ENCODE results near the gene TK2. TPM values are rescaled to one million over a fixed set of nuclear protein-coding genes. Genes with fewer than 3 reads are reported as not detected.
A peak's percentile ranks its signal among the peaks of the same experiment; 100 is the strongest.

TK2 gene
- total and polyA plus RNA-seq, 7 donors = 9.6 to 32.7 (median 17.6) TPM

DNA sequence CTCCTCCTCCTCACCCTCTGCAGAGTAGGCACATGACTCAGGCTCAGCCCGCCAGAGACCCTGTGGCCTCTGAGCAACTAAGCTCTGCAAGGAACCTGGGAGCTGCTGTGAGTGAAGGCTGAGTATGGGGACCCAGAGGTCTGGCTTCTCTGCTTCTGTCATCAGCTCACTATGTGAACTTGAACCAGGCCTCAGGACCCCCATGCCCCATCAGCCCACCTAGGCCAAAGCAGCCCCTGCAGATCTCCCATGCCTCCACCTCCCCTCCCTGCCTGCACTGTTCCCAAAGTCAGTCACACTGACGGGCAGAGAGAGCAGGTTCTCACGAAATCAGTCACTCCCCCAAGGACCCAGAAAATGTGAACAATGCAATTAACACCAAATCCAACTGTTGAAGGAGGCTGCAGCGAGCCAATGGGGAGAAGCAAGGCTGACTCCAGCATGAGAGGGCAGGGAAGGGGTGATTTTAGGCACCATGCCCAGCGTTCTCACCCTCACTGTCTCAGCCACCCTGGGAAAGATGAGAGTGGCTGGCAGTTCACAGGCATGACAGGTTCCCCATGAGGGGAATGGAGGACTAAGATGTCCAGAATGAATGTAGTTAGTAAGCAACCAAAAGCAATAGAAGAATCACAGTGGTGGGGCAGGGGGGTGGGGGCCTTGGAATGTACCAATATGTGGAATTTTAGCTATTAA lies 62.2 kb downstream of the TK2 start:
- Histone ChIP-seq H3K27ac (peak overlapping the region in 2 of 4 donors; percentile 45 to 59), H3K36me3 (peaks cover 0 to 8% (median 0%) of the 10 kb centered on the region in 4 donors), H3K4me1 (peaks cover 0 to 14% (median 12%) of the 10 kb centered on the region in 4 donors), H3K4me3 (no peak overlapping the region), H3K9me3 (no peaks in the 10 kb centered on the region), H3K27me3 (no peaks in the 10 kb centered on the region)
- DNase-seq = peak; percentile 58
- 89 to 92% methylated on average over 5 of the region's 5 CpGs for WGBS, 2 donors
- TF ChIP-seq POLR2A (IDR thresholded peaks at IDR 0.05) = no peak
- TF ChIP-seq, protein P1, sequence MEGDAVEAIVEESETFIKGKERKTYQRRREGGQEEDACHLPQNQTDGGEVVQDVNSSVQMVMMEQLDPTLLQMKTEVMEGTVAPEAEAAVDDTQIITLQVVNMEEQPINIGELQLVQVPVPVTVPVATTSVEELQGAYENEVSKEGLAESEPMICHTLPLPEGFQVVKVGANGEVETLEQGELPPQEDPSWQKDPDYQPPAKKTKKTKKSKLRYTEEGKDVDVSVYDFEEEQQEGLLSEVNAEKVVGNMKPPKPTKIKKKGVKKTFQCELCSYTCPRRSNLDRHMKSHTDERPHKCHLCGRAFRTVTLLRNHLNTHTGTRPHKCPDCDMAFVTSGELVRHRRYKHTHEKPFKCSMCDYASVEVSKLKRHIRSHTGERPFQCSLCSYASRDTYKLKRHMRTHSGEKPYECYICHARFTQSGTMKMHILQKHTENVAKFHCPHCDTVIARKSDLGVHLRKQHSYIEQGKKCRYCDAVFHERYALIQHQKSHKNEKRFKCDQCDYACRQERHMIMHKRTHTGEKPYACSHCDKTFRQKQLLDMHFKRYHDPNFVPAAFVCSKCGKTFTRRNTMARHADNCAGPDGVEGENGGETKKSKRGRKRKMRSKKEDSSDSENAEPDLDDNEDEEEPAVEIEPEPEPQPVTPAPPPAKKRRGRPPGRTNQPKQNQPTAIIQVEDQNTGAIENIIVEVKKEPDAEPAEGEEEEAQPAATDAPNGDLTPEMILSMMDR (IDR thresholded peaks at IDR 0.05) = no peak
- TF ChIP-seq EP300 (IDR thresholded peaks at IDR 0.05) = no peak
- no peak for TF ChIP-seq POLR2AphosphoS5 (IDR thresholded peaks at IDR 0.05)
- intact Hi-C loops (cut with DNase I) = no loop called here

DNA sequence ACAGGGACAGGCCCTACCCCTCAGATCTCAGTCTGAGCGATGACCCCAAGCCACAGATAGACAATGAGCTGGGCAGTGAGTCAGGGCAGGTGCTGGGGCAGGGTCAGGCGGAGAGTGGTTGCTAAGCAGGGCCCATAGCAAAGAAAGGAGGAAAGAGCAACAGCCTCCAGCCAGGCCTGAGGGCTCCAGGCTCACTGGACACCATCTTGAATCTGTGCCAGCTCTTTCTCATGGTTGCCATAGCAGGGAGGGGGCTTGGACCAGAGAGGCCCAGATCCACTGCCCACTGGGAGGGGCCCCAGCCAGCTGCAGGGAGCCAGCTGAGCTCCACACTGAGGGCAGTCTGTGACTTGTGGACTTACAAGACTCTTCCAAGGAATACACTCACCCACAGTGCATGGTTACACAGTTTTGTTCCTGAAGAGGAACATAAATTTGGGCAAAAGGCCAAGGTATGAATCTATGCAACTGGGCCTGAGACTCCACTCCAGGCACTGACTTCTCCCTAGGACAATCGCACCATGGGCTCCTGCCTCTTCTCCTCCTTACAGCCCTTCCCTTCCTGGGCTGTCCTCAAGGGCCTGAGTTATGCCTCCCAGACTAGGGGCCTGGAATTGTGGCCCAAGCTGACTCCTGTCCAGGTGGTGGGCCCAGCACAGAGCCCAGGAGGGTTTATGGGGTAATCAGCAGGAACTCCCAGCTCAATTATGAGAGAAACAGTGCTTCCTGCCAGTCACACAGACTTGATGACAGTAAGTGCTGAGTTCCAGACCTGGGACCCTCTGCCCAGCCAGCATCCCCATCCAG lies 62.9 kb downstream of the TK2 start:
- 84 to 92% methylated on average over 3 of the region's 3 CpGs for WGBS, 2 donors
- DNase-seq = peak; percentile 65
- Histone ChIP-seq H3K27me3 (no peaks in the 10 kb centered on the region), H3K4me1 (peaks cover 0 to 14% (median 12%) of the 10 kb centered on the region in 4 donors), H3K36me3 (peaks cover 0 to 8% (median 0%) of the 10 kb centered on the region in 4 donors), H3K9me3 (no peaks in the 10 kb centered on the region), H3K4me3 (no peak overlapping the region), H3K27ac (peak overlapping the region; percentile 12 to 59 (median 47))
- no peak for TF ChIP-seq EP300 (IDR thresholded peaks at IDR 0.05)
- TF ChIP-seq POLR2A (IDR thresholded peaks at IDR 0.05) = no peak
- TF ChIP-seq, protein P1 (IDR thresholded peaks at IDR 0.05) = no peak
- TF ChIP-seq POLR2AphosphoS5 (IDR thresholded peaks at IDR 0.05) = no peak
- intact Hi-C loops (cut with DNase I) = no loop called here

DNA sequence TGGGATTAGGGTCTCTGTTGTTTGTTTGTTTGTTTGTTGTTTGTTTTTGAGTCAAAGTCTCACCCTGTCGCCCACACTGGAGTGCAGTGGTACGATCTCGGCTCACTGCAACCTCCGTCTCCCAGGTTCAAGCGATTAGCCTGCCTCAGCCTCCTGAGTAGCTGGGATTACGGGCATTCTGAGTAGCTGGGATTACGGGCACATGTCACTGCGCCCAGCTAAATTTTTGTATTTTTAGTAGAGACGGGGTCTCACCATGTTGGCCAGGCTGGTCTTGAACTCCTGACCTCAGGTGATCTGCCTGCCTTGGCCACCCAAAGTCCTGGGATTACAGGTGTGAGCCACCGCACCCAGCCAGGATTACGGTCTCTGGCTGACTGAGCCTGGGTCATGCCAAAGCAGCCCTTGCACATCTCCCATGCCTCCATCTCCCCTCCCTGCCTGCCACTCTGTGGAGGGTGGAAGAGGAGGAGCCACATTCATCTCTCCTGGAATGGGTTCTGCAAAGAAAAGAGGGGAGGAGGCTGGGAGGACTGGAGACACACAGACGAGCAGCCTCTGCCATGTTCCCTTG lies 63.6 kb downstream of the TK2 start:
- DNase-seq = peak; percentile 48
- Histone ChIP-seq H3K4me1 (peaks cover 0 to 14% (median 12%) of the 10 kb centered on the region in 4 donors), H3K9me3 (no peaks in the 10 kb centered on the region), H3K4me3 (no peak overlapping the region), H3K27ac (peak overlapping the region; percentile 12 to 59 (median 47)), H3K36me3 (peaks cover 0 to 8% (median 0%) of the 10 kb centered on the region in 4 donors), H3K27me3 (no peaks in the 10 kb centered on the region)
- TF ChIP-seq, protein P1 (IDR thresholded peaks at IDR 0.05) = no peak
- TF ChIP-seq POLR2AphosphoS5 (IDR thresholded peaks at IDR 0.05) (no peak), POLR2A (IDR thresholded peaks at IDR 0.05) (no peak), EP300 (IDR thresholded peaks at IDR 0.05) (no peak)
- WGBS, 2 donors = 95 to 96% methylated on average over 12 of the region's 12 CpGs
- intact Hi-C loops (cut with DNase I) = no loop called here

DNA sequence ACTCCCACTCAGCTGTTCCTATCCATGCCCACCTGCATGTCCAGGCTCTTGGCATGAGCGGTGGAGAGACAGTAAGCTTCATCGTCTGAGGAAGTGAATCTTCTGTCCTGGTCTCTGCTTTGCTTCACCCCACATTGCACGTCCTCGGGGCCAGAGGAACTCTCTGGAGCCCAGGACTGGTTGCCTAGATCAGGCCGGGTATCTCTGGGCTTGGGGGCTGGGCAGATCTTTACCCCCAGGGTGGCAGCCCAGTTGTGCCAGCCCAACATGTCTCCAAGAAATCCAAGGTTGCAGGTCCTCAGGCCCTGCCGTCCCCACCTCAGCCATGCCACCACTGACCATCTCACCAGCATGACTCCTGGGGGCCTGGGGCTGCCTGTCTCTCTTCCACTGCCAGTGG lies 64.5 kb downstream of the TK2 start:
- Histone ChIP-seq H3K4me3 (no peak overlapping the region), H3K9me3 (no peaks in the 10 kb centered on the region), H3K4me1 (peaks cover 0 to 14% (median 12%) of the 10 kb centered on the region in 4 donors), H3K27me3 (no peaks in the 10 kb centered on the region), H3K27ac (no peak overlapping the region), H3K36me3 (peaks cover 0 to 8% (median 0%) of the 10 kb centered on the region in 4 donors)
- WGBS, 2 donors = 91% methylated on average over 6 of the region's 6 CpGs
- DNase-seq = no peak
- intact Hi-C loops (cut with DNase I) = loop anchor here (2.0 kb wide), 1 partner anchor 63 kb away; no protein-coding TSS in a partner anchor
- TF ChIP-seq, protein P1 (IDR thresholded peaks at IDR 0.05) = no peak
- no peak for TF ChIP-seq POLR2AphosphoS5 (IDR thresholded peaks at IDR 0.05)
